ENCODE results near the gene PEX11B. TPM values are rescaled to one million over a fixed set of nuclear protein-coding genes. Genes with fewer than 3 reads are reported as not detected.
A peak's percentile ranks its signal among the peaks of the same experiment; 100 is the strongest.

Gene PEX11B
- total and polyA plus RNA-seq, 9 donors = 18.2 to 44.4 (median 26.9) TPM

DNA sequence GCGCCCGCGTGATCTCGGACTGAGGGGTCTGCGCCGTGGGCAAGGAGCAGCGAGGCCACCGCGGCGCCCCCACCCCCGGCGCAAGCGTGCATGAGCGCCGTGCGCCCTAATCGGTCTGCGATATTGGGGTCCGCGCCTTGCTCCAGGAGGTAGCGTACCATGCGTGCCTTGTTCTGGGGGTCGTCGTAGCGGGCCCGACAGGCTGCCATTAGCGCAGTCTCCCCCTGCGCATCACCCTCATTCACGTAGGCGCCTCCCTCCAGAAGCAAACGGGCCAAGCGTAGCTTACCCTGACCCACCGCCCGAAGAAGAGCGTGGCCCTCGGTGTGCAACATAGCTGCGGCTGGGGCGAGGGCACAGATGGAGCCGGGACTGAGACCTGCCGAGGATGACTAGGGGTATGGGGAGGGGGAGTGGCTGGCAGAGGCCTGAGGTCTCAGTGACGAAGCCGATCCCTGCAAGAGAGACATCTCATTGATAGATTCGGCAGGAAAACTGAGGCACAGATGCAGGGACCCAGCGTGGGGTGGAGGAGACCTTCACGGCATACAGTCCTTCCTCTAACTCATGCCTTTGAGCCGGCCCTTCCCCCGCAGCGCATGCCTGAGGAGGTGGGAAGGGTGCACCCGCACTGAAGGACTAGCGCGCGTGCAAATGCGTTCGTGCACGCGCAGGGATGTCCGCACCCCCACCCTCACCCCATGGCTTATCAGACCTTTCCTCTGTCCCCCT lies 43.1 kb upstream of the PEX11B start:
- H3K4me1 ChIP-seq (ENCODE audit: insufficient read depth) = peaks cover 1% of the 10 kb centered on the region
- peak; percentile 66 to 74 (median 69) for DNase-seq
- peak overlapping the region; percentile 87 to 91 for H3K27ac ChIP-seq
- peak overlapping the region; percentile 58 for H3K4me3 ChIP-seq
- H3K9me3 ChIP-seq = no peaks in the 10 kb centered on the region
- TF ChIP-seq EP300 (IDR thresholded peaks at IDR 0.05) = no peak
- TF ChIP-seq POLR2A (IDR thresholded peaks at IDR 0.05) = no peak
- TF ChIP-seq, protein P1, sequence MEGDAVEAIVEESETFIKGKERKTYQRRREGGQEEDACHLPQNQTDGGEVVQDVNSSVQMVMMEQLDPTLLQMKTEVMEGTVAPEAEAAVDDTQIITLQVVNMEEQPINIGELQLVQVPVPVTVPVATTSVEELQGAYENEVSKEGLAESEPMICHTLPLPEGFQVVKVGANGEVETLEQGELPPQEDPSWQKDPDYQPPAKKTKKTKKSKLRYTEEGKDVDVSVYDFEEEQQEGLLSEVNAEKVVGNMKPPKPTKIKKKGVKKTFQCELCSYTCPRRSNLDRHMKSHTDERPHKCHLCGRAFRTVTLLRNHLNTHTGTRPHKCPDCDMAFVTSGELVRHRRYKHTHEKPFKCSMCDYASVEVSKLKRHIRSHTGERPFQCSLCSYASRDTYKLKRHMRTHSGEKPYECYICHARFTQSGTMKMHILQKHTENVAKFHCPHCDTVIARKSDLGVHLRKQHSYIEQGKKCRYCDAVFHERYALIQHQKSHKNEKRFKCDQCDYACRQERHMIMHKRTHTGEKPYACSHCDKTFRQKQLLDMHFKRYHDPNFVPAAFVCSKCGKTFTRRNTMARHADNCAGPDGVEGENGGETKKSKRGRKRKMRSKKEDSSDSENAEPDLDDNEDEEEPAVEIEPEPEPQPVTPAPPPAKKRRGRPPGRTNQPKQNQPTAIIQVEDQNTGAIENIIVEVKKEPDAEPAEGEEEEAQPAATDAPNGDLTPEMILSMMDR (IDR thresholded peaks at IDR 0.05) = no peak
- WGBS, 3 donors = 0 to 1% (median 0%) methylated on average over 43 to 57 of the region's 57 CpGs
- intact Hi-C loops (cut with DNase I) = loop anchor here in 3 of 4 donors (5.0 kb wide), 2 partner anchors 34 to 44 kb away; partner anchors contain the start of genes PEX11B (in 2 of the 3) and RBM8A (in 1 of the 3)
- H3K27me3 ChIP-seq = no peaks in the 10 kb centered on the region
- H3K36me3 ChIP-seq = no peaks in the 10 kb centered on the region

DNA sequence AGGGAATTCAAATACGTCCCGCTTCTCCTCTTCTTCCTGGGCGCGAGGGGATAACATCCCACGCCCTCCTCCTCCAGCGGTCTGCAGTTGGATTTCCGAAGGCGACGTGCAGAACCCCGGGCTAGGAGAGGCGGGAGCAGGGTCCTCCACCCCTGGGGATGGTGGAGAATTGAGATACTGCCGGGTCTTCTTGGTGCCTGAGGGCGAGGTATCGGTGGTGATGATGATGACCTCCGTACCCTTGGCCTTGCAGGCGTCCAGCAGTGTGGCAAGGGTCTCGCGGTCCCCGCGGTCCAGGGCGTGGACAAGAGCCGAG lies 42.5 kb upstream of the PEX11B start:
- Histone ChIP-seq H3K9me3 (no peaks in the 10 kb centered on the region), H3K27ac (peak overlapping the region; percentile 87 to 91), H3K4me1 (ENCODE audit: insufficient read depth) (peaks cover 1% of the 10 kb centered on the region), H3K27me3 (no peaks in the 10 kb centered on the region), H3K4me3 (peak overlapping the region; percentile 58), H3K36me3 (no peaks in the 10 kb centered on the region)
- peak in 3 of 5 donors; percentile 29 to 65 (median 62) for DNase-seq
- TF ChIP-seq, protein P1 (IDR thresholded peaks at IDR 0.05) = no peak
- TF ChIP-seq EP300 (IDR thresholded peaks at IDR 0.05) = no peak
- no peak for TF ChIP-seq POLR2A (IDR thresholded peaks at IDR 0.05)
- WGBS, 3 donors = 0 to 1% (median 0%) methylated on average over 16 to 22 of the region's 22 CpGs
- intact Hi-C loops (cut with DNase I) = loop anchor here in 3 of 4 donors (5.0 kb wide), 2 partner anchors 34 to 44 kb away; partner anchors contain the start of genes PEX11B (in 2 of the 3) and RBM8A (in 1 of the 3)

DNA sequence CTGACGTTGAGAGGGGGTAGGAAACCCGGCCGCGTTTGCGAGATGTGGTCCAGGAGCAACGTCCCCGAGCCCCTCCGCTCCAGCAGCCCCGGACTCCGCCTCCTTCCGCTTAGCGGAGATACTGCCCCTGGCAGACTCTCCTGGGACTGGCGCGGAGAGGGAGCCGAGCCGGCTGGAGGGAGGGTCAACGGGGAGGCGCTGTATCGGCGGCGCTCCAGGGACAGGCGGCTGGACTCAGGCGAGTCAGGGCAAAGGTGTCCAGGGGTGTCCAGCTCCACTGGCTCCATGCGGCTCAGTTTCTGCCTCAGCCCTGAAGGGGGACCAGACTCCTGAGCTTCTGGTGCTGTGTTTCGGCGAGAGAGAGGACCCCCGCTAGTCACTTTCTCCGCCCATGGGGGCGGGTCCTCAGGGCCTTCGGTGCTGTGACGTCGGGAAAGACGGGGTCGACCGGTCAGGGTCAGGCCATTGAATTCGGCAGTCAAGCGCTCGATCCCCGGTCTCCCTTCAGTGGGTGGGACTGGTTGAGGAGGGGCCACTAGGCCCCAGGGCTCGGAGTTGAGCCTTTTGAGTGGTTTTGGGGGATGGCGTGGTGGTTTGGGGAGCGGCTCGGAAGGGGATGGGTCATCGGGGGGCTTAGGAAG lies 42.1 kb upstream of the PEX11B start:
- intact Hi-C loops (cut with DNase I) = loop anchor here in 3 of 4 donors (5.0 kb wide), 2 partner anchors 33 to 43 kb away; partner anchors contain the start of genes PEX11B (in 2 of the 3) and RBM8A (in 1 of the 3)
- WGBS, 3 donors = 0 to 2% (median 0%) methylated on average over 40 to 44 of the region's 44 CpGs

DNA sequence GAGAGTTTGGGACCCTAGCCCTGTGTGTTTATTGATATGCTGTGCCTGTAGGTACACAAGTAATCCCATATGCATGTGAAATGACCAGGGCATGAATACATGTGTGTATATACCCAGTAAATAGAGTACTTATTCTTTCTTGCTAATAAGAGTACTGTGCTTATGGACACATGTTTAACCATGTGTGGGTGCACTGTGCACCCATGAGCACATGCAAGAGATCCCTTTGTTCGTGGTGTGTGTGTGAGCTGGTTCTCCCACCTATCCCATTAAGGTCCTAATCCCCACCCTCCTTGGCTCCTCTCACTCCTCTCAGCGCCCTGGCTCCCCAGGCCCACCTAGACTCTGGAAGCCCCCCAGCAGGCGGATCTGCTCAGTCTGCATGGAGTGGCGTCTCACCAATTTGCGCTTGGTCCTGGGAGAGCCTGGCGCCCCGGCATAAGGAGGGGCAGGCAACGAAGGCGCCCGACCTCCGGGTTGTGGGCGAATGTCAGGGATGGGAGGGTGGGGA lies 41.5 kb upstream of the PEX11B start:
- Histone ChIP-seq H3K27ac (peak overlapping the region; percentile 87 to 91), H3K4me1 (ENCODE audit: insufficient read depth) (peaks cover 4% of the 10 kb centered on the region), H3K36me3 (no peaks in the 10 kb centered on the region), H3K27me3 (no peaks in the 10 kb centered on the region), H3K4me3 (peak overlapping the region; percentile 58), H3K9me3 (no peaks in the 10 kb centered on the region)
- DNase-seq = no peak
- WGBS, 3 donors = 6 to 7% (median 7%) methylated on average over 12 of the region's 12 CpGs
- TF ChIP-seq POLR2A (IDR thresholded peaks at IDR 0.05) (no peak), EP300 (IDR thresholded peaks at IDR 0.05) (no peak)
- TF ChIP-seq, protein P1 (IDR thresholded peaks at IDR 0.05) = no peak
- intact Hi-C loops (cut with DNase I) = loop anchor here in 3 of 4 donors (5.0 kb wide), 2 partner anchors 33 to 43 kb away; partner anchors contain the start of genes PEX11B (in 2 of the 3) and RBM8A (in 1 of the 3)

More for the DNA sequence above, 42.1 kb upstream of the PEX11B start:
- Histone ChIP-seq H3K36me3 (no peaks in the 10 kb centered on the region), H3K27ac (peak overlapping the region; percentile 87 to 91), H3K4me1 (ENCODE audit: insufficient read depth) (peaks cover 1% of the 10 kb centered on the region), H3K4me3 (peak overlapping the region; percentile 58), H3K9me3 (no peaks in the 10 kb centered on the region), H3K27me3 (no peaks in the 10 kb centered on the region)
- peak; percentile 90 to 92 (median 91) for DNase-seq
- TF ChIP-seq EP300 (IDR thresholded peaks at IDR 0.05) (no peak), POLR2A (IDR thresholded peaks at IDR 0.05) (peak; percentile 85)
- TF ChIP-seq, protein P1 (IDR thresholded peaks at IDR 0.05) = peak; percentile 22 to 45 (median 34)
